OCI-LY7 (cell line): Measurements from ENCODE around the gene TOX3. TPM values are rescaled to one million over a fixed set of nuclear protein-coding genes. Genes with fewer than 3 reads are reported as not detected.

Experiments
- BruUV-seq: library from RNA; stranded (reverse); fragments of 400-500 nt; replicated peaks from 2 replicates; lab custom pipeline; 2021; lab: Mats Ljungman, UMichigan
- CTCF ChIA-PET: fragments of 300-600 bp; sonication (Branson Sonifier 250); formaldehyde crosslinking; loops from one replicate; lab custom pipeline; 2022; ENCODE audit warnings: antibody characterized with exemption; ENCODE audit not compliant: unreplicated experiment; lab: Charles Lee
- POLR2A ChIA-PET: fragments of 300-600 bp; sonication (Branson Sonifier 250); formaldehyde crosslinking; loops from one replicate; lab custom pipeline; 2022; ENCODE audit warnings: antibody characterized with exemption; lab: Charles Lee
- DNase-seq: peaks from one replicate; pipeline ENCODE4 v3.0.0-alpha.2; 2015; ENCODE audit warnings: low spot score
- H2AFZ ChIP-seq: fragments of 200-600 bp; sonication (generic), shearing (Covaris generic); 2 replicates; pipeline ENCODE4 v1.6.1; 2014; ENCODE audit warnings: mild to moderate bottlenecking, antibody characterized with exemption, low read length, moderate library complexity
- H3K27ac ChIP-seq: fragments of 200-600 bp; sonication (generic); 2 replicates; pipeline ENCODE4 v1.5.1; 2014; ENCODE audit warnings: mixed run types, low read depth, mild to moderate bottlenecking, moderate library complexity, low read length, inconsistent platforms; ENCODE audit not compliant: poor library complexity, severe bottlenecking
- H3K36me3 ChIP-seq: fragments of 200-600 bp; sonication (generic); 2 replicates; pipeline ENCODE4 v1.6.1; 2014; ENCODE audit warnings: mild to moderate bottlenecking, antibody characterized with exemption, low read length, moderate library complexity, mixed read lengths; ENCODE audit not compliant: insufficient read depth
- H3K4me1 ChIP-seq: fragments of 200-600 bp; sonication (generic); 2 replicates; pipeline ENCODE4 v1.5.1; 2014; ENCODE audit warnings: mild to moderate bottlenecking, low read length; ENCODE audit not compliant: insufficient read depth, poor library complexity, severe bottlenecking
- H3K4me2 ChIP-seq: fragments of 200-600 bp; sonication (generic); 2 replicates; pipeline ENCODE4 v1.6.1; 2014; ENCODE audit warnings: mild to moderate bottlenecking, low read length
- H3K4me3 ChIP-seq: fragments of 200-600 bp; sonication (generic); 2 replicates; pipeline ENCODE4 v1.5.1; 2014; ENCODE audit warnings: mild to moderate bottlenecking, low read depth, low read length; ENCODE audit not compliant: poor library complexity, severe bottlenecking
- H3K79me2 ChIP-seq: fragments of 200-600 bp; sonication (generic); 2 replicates; pipeline ENCODE4 v1.6.1; 2016; ENCODE audit warnings: low read depth, mild to moderate bottlenecking, low read length, moderate library complexity, mixed read lengths; ENCODE audit not compliant: insufficient read depth
- H3K9me2 ChIP-seq: fragments of 200-600 bp; sonication (generic); 2 replicates; pipeline ENCODE4 v1.6.1; 2016; ENCODE audit warnings: mild to moderate bottlenecking, low read length, mixed read lengths; ENCODE audit not compliant: insufficient read depth
- H3K9me3 ChIP-seq: fragments of 200-600 bp; sonication (generic); 2 replicates; pipeline ENCODE4 v1.6.1; 2014; ENCODE audit warnings: mild to moderate bottlenecking, mixed run types, low read length, mixed read lengths
- H4K20me1 ChIP-seq: fragments of 200-600 bp; sonication (generic); 2 replicates; pipeline ENCODE4 v1.6.1; 2014; ENCODE audit warnings: mild to moderate bottlenecking, antibody characterized with exemption, low read length, moderate library complexity, mixed read lengths; ENCODE audit not compliant: insufficient read depth
- EZH2phosphoT487 ChIP-seq: fragments of 200-600 bp; sonication (generic); IDR thresholded peaks from 2 replicates; pipeline ENCODE4 v1.6.1; 2018; ENCODE audit warnings: low read depth, borderline replicate concordance, mild to moderate bottlenecking, mixed run types, antibody characterized with exemption, low read length, moderate library complexity, mixed read lengths
- intact Hi-C: fragments of 100-400 bp; cut with micrococcal nuclease; formaldehyde crosslinking; loops from one replicate; pipeline ENCODE4 v1.10.0; 2022; ENCODE audit not compliant: unreplicated experiment
- total RNA-seq, 2 experiments: library from RNA; depleted of rRNA in 1 of 2; stranded (reverse); fragments of >200 nt in 1 of 2; shearing (Covaris generic) in 1 of 2; gene quantifications; 2 replicates each; pipeline ENCODE4 v1.2.3, GENCODE V29; 2014 to 2022
- TF ChIP-seq, protein P1 (sequence below): fragments of 200-600 bp; sonication (generic); conservative IDR thresholded peaks from 2 replicates; pipeline ENCODE4 v1.5.1; 2014; ENCODE audit warnings: mild to moderate bottlenecking, antibody characterized with exemption, low read length, moderate library complexity, mixed read lengths

TOX3 gene
- total RNA-seq, 2 experiments from 2014 or later, result not detected

- POLR2A ChIA-PET, result no interaction called here
These were observed 45.2 kb downstream of the TOX3 start for GRCh38 chr16:52501746-52502145.

DNA sequence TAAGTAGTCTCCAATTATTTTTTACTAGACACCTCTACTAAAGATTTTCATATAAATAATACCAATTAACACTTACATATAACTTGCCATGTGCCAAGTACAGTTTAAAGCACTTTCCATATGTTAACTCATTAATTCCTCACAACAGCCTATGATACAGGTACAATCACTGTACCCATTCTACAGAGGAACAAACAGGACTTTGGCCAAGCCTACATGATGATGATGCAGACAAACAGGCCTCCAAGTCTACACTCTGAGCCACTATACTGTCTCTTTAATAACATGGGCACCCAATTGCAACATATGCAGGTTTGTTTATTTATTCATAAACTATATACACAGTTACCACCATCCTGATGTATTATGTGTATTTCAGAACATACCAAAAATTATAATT lies 46.0 kb downstream of the TOX3 start:
- H3K79me2 ChIP-seq, result no peaks in the 10 kb centered on the region
- POLR2A ChIA-PET, result no interaction called here
- no peak overlapping the region for H3K4me3 ChIP-seq
- H3K9me3 ChIP-seq, result no peaks in the 10 kb centered on the region
- H3K27ac ChIP-seq, result no peak overlapping the region
- intact Hi-C loops, result no loop called here
- H4K20me1 ChIP-seq, result no peaks in the 10 kb centered on the region
- H2AFZ ChIP-seq, result no peak overlapping the region
- H3K4me1 ChIP-seq, result no peaks in the 10 kb centered on the region
- no peak for TF ChIP-seq EZH2phosphoT487
- TF ChIP-seq, protein P1, sequence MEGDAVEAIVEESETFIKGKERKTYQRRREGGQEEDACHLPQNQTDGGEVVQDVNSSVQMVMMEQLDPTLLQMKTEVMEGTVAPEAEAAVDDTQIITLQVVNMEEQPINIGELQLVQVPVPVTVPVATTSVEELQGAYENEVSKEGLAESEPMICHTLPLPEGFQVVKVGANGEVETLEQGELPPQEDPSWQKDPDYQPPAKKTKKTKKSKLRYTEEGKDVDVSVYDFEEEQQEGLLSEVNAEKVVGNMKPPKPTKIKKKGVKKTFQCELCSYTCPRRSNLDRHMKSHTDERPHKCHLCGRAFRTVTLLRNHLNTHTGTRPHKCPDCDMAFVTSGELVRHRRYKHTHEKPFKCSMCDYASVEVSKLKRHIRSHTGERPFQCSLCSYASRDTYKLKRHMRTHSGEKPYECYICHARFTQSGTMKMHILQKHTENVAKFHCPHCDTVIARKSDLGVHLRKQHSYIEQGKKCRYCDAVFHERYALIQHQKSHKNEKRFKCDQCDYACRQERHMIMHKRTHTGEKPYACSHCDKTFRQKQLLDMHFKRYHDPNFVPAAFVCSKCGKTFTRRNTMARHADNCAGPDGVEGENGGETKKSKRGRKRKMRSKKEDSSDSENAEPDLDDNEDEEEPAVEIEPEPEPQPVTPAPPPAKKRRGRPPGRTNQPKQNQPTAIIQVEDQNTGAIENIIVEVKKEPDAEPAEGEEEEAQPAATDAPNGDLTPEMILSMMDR, result no peak
- CTCF ChIA-PET, result no interaction called here
- H3K4me2 ChIP-seq, result no peak overlapping the region
- no peaks in the 10 kb centered on the region for H3K36me3 ChIP-seq
- H3K9me2 ChIP-seq, result no peaks in the 10 kb centered on the region
- BruUV-seq, result no TSS peak
- no peak for DNase-seq

More at GRCh38 chr16:52501746-52502145, 45.2 kb downstream of the TOX3 start:
- CTCF ChIA-PET, result no interaction called here
- no peak overlapping the region for H3K4me3 ChIP-seq
- no peak overlapping the region for H3K4me2 ChIP-seq
- no peak for DNase-seq
- H4K20me1 ChIP-seq, result no peaks in the 10 kb centered on the region
- BruUV-seq, result no TSS peak
- no peaks in the 10 kb centered on the region for H3K36me3 ChIP-seq
- H3K27ac ChIP-seq, result no peak overlapping the region
- TF ChIP-seq, protein P1, result no peak
- TF ChIP-seq EZH2phosphoT487, result no peak
- no peaks in the 10 kb centered on the region for H3K79me2 ChIP-seq
- H3K4me1 ChIP-seq, result no peaks in the 10 kb centered on the region
- H3K9me2 ChIP-seq, result no peaks in the 10 kb centered on the region
- no peak overlapping the region for H2AFZ ChIP-seq
- intact Hi-C loops, result no loop called here
- no peaks in the 10 kb centered on the region for H3K9me3 ChIP-seq

DNA sequence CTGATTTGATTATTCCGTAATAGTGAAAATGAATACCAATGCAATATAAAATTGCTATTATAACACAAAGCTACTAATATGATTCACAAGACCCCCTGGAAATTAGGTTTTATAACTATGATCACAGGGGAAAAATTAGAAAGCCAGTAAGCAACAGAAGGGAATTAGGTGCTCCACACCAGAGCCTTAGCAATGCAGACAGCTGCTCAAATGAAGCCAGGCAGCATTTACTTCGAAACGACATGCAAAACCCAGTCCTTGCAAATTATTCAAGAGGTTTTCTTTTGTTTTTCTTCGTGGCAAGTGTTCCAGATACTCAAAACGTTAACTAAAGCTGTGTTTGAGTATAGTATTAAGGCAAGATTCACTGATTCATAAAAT lies 47.9 kb downstream of the TOX3 start:
- Histone ChIP-seq H3K27ac (no peak overlapping the region), H3K36me3 (no peaks in the 10 kb centered on the region), H3K4me1 (no peaks in the 10 kb centered on the region), H3K79me2 (no peaks in the 10 kb centered on the region), H3K4me2 (no peak overlapping the region), H3K4me3 (no peak overlapping the region), H2AFZ (no peak overlapping the region), H3K9me2 (no peaks in the 10 kb centered on the region), H3K9me3 (no peaks in the 10 kb centered on the region), H4K20me1 (no peaks in the 10 kb centered on the region)
- BruUV-seq, result no TSS peak
- POLR2A ChIA-PET, result interaction anchor here (0.9 kb wide), 1 partner anchor 15 kb away, joined by 4 read pairs; no protein-coding TSS in a partner anchor
- CTCF ChIA-PET, result no interaction called here
- intact Hi-C loops, result no loop called here
- TF ChIP-seq, protein P1, result no peak
- TF ChIP-seq EZH2phosphoT487, result no peak
- no peak for DNase-seq
